ENCODE measurements around the gene ACAP2. TPM values are rescaled to one million over a fixed set of nuclear protein-coding genes. Genes with fewer than 3 reads are reported as not detected.
A peak's percentile ranks its signal among the peaks of the same experiment; 100 is the strongest.

Gene ACAP2
- total RNA-seq, 1 donor from 2014 or later = 49.7 TPM

- TF ChIP-seq CTCF (IDR thresholded peaks at IDR 0.05; ENCODE audit: unreplicated experiment) = no peak
- Mint-ChIP-seq H3K27ac (no peak overlapping the region), H3K4me3 (no peak overlapping the region), H3K4me1 (peaks cover 7% of the 10 kb centered on the region), H3K9me3 (peaks cover 22% of the 10 kb centered on the region), H3K36me3 (peaks cover 17% of the 10 kb centered on the region), H3K27me3 (ENCODE audit: low read depth) (no peaks in the 10 kb centered on the region)
- DNase-seq (ENCODE audit: low spot score in 2 of 2, unreplicated experiment in 2 of 2) = peak in 1 of 2 experiments; percentile 36
Observed at GRCh38 chr3:195226900-195227447, 215.8 kb downstream of the ACAP2 start.

- H3K27me3 Mint-ChIP-seq (ENCODE audit: low read depth) = no peaks in the 10 kb centered on the region
- no peak for TF ChIP-seq CTCF (IDR thresholded peaks at IDR 0.05; ENCODE audit: unreplicated experiment)
- H3K27ac Mint-ChIP-seq = no peak overlapping the region
- peaks cover 14% of the 10 kb centered on the region for H3K36me3 Mint-ChIP-seq
- no peak overlapping the region for H3K4me3 Mint-ChIP-seq
- peak in 1 of 2 experiments; percentile 9 for DNase-seq (ENCODE audit: low spot score in 2 of 2, unreplicated experiment in 2 of 2)
- H3K9me3 Mint-ChIP-seq = peaks cover 19% of the 10 kb centered on the region
- H3K4me1 Mint-ChIP-seq = peaks cover 7% of the 10 kb centered on the region
Observed at GRCh38 chr3:195226445-195226844, 216.4 kb downstream of the ACAP2 start.

GRCh38 chr3:195224980-195225580 lies 217.7 kb downstream of the ACAP2 start:
- Mint-ChIP-seq H3K9me3 (peaks cover 6% of the 10 kb centered on the region), H3K4me3 (no peak overlapping the region), H3K27me3 (ENCODE audit: low read depth) (no peaks in the 10 kb centered on the region), H3K36me3 (peaks cover 14% of the 10 kb centered on the region), H3K27ac (no peak overlapping the region), H3K4me1 (peaks cover 8% of the 10 kb centered on the region)
- no peak for TF ChIP-seq CTCF (IDR thresholded peaks at IDR 0.05; ENCODE audit: unreplicated experiment)
- peak in 1 of 2 experiments; percentile 31 for DNase-seq (ENCODE audit: low spot score in 2 of 2, unreplicated experiment in 2 of 2)

Other genes starting within 250 kb of the ACAP2 start
- 41.2 to 42.9 TPM (median 41.9 TPM) in 3 replicates for gene XXYLT1, start 171.9 kb downstream of the ACAP2 start, total RNA-seq
- gene PPP1R2, start 100.3 kb upstream of the ACAP2 start, total RNA-seq = 27.4 to 31.3 TPM (median 30.2 TPM) in 3 replicates
- gene APOD, start 140.9 kb upstream of the ACAP2 start, total RNA-seq = 0.63 to 1.2 TPM (median 0.86 TPM) in 3 replicates